Loucy (cell line): ENCODE measurements around the gene RGS6.
A peak's percentile ranks its signal among the peaks of the same experiment; 100 is the strongest.

Experiments
- CTCF ChIP-seq: fragments of 200-600 bp; sonication (generic); conservative IDR thresholded peaks from 2 replicates; pipeline ENCODE4 v1.5.1; 2014; ENCODE audit warnings: mild to moderate bottlenecking, antibody characterized with exemption, low read length
- EZH2phosphoT487 ChIP-seq: fragments of 200-600 bp; IDR thresholded peaks from 2 replicates; pipeline ENCODE4 v1.6.1; 2018; ENCODE audit warnings: antibody characterized with exemption, mild to moderate bottlenecking, moderate library complexity, borderline replicate concordance

GRCh38 chr14:72178517-72178916 is 246.3 kb downstream of the RGS6 start:
- TF ChIP-seq CTCF = peak; percentile 36
- no peak for TF ChIP-seq EZH2phosphoT487
